Measurements from ENCODE around the gene MYOCOS.

Gene MYOCOS

DNA sequence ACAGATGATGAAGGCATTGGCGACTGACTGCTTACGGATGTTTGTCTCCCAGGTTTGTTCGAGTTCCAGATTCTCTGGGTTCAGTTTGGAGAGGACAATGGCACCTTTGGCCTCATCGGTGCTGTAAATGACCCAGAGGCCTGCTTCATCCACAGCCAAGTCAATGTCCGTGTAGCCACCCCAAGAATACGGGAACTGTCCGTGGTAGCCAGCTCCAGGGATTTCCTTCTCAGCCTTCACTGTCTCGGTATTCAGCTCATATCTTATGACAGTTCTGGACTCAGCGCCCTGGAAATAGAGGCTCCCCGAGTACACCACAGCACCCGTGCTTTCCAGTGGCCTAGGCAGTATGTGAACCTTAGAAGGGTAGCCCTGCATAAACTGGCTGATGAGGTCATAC lies 14.1 kb downstream of the MYOCOS start:
- TF ChIP-seq, protein P1, sequence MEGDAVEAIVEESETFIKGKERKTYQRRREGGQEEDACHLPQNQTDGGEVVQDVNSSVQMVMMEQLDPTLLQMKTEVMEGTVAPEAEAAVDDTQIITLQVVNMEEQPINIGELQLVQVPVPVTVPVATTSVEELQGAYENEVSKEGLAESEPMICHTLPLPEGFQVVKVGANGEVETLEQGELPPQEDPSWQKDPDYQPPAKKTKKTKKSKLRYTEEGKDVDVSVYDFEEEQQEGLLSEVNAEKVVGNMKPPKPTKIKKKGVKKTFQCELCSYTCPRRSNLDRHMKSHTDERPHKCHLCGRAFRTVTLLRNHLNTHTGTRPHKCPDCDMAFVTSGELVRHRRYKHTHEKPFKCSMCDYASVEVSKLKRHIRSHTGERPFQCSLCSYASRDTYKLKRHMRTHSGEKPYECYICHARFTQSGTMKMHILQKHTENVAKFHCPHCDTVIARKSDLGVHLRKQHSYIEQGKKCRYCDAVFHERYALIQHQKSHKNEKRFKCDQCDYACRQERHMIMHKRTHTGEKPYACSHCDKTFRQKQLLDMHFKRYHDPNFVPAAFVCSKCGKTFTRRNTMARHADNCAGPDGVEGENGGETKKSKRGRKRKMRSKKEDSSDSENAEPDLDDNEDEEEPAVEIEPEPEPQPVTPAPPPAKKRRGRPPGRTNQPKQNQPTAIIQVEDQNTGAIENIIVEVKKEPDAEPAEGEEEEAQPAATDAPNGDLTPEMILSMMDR (IDR thresholded peaks at IDR 0.05): no peak

DNA sequence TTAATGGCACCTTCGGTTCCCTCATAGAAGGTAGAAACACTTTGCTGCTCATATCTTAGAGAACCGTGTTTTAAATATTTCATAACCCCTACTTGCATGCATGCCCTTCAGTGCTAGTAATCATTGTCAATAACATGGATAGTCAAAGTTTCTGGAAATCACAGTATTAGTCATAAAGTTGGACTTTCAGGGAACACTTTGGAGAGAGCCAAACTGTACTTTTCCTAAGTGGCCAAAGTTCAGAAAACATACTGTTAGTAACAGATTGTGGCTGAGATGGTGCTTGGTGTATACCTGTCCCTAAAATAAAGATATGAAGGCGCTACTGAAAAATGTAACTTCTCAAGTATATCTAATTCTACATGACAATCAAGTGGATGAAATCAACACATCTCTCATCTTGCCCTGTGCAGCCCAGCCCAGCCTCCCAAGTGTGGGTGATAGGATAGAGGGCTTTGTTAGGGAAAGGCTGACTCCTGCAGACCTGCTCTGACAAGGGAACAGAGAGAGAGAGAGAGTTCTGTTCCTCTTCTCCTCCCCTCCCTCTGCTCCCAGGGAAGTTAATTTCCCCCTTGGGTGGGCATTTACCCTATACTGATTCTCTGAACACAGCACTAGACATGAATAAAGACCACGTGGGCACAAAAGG lies 16.0 kb downstream of the MYOCOS start:
- TF ChIP-seq, protein P1 (IDR thresholded peaks at IDR 0.05): no peak

DNA sequence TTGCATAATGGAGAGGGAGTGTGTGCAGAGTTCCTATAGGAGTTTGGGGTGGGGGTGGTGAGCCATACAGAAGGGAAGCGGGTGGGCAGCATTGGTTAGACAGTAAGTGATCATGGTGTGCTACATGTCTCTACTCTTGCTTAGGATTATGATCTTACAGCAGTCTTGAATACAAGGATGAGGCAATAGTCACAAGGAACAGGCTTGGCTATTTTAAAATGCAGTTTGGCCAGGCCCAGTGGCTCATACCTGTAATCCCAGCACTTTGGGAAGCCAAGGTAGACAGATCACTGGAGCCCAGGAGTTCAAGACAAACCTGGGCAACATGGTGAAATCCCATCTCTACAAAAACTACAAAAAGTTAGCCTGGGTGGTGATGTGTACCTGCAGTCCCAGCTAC lies 18.2 kb downstream of the MYOCOS start:
- TF ChIP-seq, protein P1 (IDR thresholded peaks at IDR 0.05): no peak

DNA sequence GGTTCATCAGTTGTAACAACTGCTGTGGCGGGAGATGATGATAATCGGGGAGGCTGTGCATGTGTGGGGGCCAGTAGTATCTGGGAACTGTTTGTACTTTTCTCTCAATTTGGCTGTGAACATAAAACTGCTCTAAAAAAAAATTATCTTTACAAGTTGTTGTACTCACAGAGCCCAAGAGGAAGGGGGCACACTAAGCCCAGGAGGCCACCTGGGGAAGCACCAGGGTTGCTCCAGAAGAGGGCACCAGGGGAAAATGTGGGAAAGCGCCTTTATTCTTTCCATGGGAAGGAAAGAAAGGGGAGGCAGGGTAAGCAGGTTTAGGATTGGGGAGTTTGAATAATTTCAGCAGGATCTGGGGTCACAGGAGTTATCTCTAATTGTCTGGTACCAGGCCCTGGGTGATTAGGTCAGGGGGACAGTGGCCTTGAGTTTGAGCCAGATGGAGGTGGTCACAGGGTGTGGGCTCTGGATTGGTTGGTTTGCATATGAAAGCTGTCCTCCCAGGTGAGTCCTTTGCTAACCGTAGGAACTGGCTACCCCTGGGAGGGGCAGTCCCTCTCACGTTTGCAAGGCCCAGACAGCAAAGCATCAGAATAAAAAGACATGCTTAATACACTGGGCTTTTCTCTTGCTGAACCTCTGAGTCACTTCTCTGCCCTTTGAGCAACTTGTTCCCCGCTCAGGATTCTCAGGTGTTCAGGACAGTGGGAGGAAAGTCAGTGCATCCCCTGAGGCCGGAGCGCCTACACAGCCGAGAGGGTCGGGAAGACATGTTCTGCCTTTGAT lies 19.2 kb downstream of the MYOCOS start:
- TF ChIP-seq, protein P1 (IDR thresholded peaks at IDR 0.05): no peak

DNA sequence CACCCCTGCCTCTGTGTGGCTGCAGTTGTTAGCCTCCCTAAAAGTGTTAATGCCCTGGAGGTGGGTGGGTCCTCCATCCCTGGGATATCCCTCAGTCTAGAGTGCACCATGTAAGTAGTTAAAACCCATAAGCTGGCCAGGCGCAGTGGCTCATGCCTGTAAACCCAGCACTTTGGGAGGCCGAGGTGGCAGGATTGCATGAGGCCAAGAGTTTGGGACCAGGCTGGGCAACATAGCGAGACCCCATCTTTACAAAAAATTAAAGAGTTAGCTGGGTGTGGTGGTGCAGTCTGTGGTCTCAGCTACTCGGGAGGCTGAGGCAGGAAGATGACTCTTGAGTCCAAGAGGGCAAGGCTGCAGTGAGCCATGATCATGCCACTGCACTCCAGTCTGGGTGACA lies 20.2 kb downstream of the MYOCOS start:
- TF ChIP-seq, protein P1 (IDR thresholded peaks at IDR 0.05): no peak

DNA sequence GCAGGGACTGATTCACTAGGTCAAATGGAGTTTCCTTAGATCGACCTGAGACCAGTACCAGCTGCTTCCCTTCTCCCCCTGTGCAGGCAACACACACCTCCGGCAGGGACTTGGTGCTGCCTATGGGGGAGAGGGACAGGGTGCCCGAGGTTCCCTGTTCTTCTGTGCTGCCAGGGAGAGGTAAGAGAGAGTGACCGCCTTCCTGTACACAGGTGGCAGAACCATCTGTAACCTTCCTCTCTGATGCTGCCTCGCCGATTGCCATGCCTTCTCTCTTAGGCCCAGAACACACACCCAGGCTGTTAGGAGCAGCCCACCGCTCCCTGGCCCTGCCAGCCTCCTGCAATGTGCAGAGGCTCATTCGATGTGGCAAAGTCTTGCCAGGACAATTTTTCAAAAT lies 21.1 kb downstream of the MYOCOS start:
- TF ChIP-seq, protein P1 (IDR thresholded peaks at IDR 0.05): no peak

DNA sequence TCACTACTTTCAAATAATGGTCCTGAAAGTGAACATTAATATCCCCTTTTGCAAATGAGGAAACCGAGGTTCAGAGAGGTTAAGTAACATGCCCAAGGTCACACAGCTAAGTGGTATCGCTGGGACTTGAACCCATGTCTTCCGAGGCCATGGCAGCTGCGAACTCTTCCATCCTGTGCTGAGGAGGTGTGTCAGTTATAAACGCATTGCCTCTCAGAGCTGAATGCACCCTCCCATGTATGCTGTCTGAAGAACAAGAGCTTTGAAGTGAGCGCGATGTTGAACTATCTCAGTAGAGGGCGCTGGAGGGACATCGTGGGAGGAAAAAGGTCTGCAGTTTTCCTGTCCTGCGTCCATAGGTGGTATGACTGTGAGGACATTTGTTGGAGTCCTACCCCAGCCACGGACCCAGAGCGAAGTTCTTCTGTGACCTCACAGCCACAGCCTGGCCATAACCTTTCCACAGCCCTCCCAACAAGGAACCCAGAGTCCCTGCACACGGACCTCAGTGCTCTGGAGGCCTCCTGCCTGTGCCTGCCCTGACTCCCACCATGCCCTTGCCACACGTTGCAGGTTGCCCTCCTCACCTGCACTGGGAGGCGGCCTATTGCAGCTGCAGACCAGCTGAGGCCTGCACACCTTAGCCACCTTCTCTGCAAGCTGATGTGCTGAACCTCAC lies 22.9 kb downstream of the MYOCOS start:
- TF ChIP-seq, protein P1 (IDR thresholded peaks at IDR 0.05): peak; percentile 83

Data from LNCAP (cell line).